C4-2B (cell line): ENCODE results near the gene SLC34A1.

ENCODE experiments used
- H3K27ac ChIP-seq: fragments of 450-650 bp; 2 replicates; pipeline ENCODE4 v1.5.1; 2017
- ZFX ChIP-seq: fragments of 450-650 bp; IDR thresholded peaks from 2 replicates; pipeline ENCODE4 v1.6.1; 2017
- TF ChIP-seq, protein P1 (sequence below): fragments of 450-650 bp; conservative IDR thresholded peaks from 2 replicates; pipeline ENCODE4 v1.5.1; 2017; ENCODE audit warnings: mild to moderate bottlenecking

Gene SLC34A1

DNA sequence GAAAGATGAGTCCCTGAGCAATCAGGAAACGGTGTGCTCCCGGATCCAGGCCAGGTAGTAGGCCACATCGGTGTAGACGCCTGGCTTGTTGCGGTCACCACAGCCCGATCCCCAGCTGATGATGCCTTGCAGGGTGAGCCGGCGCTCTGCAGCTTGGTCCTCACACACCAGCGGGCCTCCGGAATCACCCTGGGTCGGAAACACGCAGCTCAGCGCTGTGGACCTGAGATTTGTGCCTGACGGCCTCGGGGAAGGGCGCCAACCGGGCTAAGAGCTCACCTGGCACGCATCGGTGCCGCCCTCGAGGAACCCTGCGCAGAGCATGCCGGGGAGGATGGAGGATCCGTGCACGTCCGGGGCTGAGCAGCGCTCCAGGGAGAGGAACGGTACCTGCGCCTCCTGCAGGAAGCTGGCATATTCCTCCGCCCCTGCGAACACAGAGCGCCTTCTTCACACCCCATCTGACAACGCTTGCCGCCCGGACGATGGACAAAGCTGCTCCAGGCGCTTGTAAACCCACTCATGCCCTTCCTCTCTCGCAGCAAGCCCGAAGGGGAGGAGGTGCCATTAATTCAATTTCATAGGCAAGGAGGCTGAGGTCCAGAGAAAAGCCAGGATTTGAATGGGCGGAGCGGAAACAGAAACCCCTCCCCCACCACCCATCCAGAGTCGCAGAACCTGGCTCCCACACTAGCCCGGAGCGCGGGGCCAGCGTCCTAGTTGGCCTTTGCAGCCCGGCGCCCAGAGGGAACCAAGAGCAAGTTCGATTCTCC, 18.2 kb downstream of the SLC34A1 start:
- peak overlapping the region; percentile 96 for H3K27ac ChIP-seq
- TF ChIP-seq ZFX = peak; percentile 73; the same call in 1 of the 2 replicates
- TF ChIP-seq, protein P1, sequence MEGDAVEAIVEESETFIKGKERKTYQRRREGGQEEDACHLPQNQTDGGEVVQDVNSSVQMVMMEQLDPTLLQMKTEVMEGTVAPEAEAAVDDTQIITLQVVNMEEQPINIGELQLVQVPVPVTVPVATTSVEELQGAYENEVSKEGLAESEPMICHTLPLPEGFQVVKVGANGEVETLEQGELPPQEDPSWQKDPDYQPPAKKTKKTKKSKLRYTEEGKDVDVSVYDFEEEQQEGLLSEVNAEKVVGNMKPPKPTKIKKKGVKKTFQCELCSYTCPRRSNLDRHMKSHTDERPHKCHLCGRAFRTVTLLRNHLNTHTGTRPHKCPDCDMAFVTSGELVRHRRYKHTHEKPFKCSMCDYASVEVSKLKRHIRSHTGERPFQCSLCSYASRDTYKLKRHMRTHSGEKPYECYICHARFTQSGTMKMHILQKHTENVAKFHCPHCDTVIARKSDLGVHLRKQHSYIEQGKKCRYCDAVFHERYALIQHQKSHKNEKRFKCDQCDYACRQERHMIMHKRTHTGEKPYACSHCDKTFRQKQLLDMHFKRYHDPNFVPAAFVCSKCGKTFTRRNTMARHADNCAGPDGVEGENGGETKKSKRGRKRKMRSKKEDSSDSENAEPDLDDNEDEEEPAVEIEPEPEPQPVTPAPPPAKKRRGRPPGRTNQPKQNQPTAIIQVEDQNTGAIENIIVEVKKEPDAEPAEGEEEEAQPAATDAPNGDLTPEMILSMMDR = peak; percentile 75

DNA sequence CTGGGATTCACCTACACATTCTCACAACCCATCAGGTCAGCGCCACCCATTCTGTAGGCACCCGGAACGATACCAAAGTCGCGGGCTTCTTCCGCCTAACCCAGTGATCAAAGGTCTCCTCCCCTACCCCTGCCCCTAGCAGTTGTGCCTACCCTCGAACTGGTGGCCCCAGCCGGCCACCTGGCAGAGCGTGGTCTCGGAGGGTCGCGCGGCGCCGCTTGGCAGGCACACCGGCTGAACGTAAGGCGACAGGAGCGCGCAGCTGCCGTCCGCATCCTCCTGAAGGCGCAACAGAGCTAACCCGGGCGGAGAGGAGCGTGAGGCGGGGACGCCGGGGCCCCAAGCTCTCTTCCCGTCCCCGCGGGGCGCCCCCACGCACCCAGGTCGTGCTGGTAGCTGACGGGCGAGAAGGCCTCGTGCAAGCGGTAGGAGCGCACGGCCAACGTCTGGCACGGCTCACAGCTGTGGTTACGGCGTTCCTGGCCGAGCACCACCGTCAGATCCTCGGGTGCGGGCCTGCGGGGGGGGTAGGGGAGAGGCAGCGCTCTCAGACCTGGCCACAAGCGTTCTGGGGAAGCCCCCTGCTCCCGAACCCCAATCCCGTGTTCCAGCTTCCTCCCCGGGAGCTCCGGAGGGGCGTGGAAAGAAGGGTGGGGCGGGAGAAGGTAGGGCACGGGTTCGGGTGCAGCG, 19.0 kb downstream of the SLC34A1 start:
- TF ChIP-seq ZFX = peak; percentile 75; the same call in 1 of the 2 replicates
- TF ChIP-seq, protein P1 = no peak
- H3K27ac ChIP-seq = peak overlapping the region; percentile 96

DNA sequence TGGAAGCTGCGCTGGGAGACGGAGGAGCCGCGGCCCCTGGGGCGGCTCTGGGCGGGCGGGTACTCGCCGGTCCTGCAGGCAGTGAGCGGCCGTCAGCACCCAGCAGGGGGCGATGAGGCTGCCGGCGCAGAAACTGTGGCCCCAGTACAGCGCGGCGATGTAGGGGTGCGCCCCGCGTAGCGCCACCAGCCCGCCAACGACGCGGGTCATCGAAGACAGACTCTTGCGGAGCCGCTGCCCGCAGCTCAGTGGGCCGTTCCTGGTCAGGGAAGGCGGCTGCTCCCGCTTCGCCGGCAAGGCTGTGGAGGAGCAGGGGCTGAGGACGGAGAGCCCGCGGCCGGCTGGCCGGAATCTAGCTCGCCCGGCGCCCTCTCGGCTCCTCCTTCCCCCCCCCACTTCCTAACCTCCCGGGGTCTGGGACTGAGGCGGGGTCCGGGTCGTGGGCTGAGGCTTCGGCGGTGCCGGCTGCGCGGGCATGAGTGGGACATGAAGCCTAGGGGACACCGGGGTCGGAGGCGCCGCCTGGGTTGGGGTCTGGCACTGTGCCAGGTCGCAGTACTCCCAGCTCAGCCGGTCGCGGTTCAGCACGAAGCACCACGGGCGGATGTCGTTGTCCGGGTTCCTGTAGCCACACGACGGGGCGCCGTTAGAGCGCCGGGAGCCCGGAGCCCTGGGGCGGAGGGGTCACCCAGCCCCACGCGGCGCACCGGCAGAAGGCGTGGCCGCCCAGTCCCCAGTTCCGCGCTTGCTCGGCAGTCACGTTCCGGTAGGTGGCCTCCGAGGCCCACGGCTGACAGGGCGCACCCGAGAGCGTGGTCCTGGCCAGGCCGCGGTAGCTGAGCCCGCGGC, 19.8 kb downstream of the SLC34A1 start:
- TF ChIP-seq ZFX = peak; percentile 52; the same call in 1 of the 2 replicates
- TF ChIP-seq, protein P1 = peak; percentile 83
- H3K27ac ChIP-seq = peak overlapping the region; percentile 96

DNA sequence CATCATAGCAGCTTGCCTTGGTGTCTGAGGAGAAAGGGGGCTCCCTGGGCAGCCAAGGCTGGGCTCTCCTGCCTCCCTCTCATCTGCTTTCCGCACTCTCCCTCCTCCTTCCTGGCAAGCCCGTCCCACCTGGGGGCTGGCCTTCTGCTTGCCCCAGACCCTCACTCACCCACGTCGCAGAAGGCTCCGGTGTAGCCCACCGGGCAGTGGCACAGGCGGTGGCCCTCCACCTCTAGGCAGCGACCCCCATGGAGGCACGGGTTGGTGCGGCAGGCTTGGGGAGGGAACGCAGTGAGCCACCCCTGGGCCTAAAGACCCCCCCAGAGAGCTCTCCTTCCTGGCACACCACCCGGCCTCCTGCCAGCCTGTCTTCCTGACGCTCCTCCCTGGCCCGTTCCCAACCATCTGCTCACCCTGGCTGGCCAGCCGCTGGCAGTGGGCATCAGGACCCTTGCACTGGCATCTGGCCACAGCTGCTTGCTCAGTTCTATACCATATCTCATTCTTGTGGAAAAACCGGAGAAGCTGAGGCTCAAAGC, 20.5 kb downstream of the SLC34A1 start:
- H3K27ac ChIP-seq = peak overlapping the region; percentile 96
- 0 out of 2 replicates have a peak, but pooled peaks have one; percentile 4 for TF ChIP-seq ZFX
- TF ChIP-seq, protein P1 = no peak

DNA sequence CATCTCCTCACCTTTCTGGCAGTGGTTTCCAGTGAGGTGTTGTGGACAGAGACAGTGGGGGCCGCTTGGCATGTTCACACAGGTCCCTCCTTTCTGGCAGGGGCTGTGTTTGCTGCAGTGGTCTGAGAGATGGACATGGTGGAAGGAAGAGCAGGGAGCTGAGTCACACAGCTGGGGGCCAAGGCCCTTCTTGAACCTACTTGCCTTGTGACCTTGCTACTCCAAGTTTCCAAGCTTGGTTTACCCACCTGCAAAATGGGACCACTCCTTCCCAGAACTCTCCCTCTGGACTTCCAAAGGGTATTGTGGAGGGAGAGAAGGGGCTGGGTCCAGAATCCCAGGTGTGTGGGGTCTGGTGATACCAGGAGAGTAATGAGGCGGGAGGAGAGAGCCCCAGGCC, 21.1 kb downstream of the SLC34A1 start:
- no peak overlapping the region; the same call in 1 of the 2 replicates for H3K27ac ChIP-seq
- no peak for TF ChIP-seq ZFX
- TF ChIP-seq, protein P1 = no peak

DNA sequence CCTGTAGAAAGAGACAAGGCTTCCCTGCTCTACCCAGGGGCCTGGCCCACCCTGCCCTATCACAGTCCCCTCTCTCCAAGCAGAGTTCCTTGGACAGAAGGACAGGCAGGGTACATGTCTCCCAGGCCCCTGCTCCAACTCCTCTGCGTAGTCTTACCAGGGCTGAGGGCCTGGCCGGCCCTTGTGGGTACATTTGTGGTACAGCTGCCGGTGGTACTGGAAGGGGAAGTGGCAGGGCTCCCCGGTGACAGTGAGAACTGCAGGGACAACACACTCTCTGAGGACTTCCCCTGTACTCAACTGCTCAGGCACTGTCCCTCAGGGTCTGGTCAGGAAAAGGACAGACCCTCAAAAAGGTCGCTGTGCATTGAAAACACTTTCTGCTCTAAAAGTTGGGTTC, 21.6 kb downstream of the SLC34A1 start:
- TF ChIP-seq ZFX = no peak
- TF ChIP-seq, protein P1 = no peak
- H3K27ac ChIP-seq = no peak overlapping the region
